PC-3 (cell line): Measurements from ENCODE around the gene PPP1R1B. TPM values are rescaled to one million over a fixed set of nuclear protein-coding genes. Genes with fewer than 3 reads are reported as not detected.
A peak's percentile ranks its signal among the peaks of the same experiment; 100 is the strongest.

Experiments used
- ATAC-seq: fragments of 200-7000 bp; cut with Tn5 transposase; 2 replicates; pipeline ENCODE4 v1.9.1; 2020; ENCODE audit warnings: mild to moderate bottlenecking, moderate library complexity
- BruUV-seq: library from RNA; stranded (reverse); fragments of 400-500 nt; replicated peaks from 2 replicates; lab custom pipeline; 2021; lab: Mats Ljungman, UMichigan
- CTCF ChIA-PET: fragments of 300-600 bp; sonication (Branson Sonifier 250); formaldehyde crosslinking; loops from one replicate; lab custom pipeline; 2022; ENCODE audit warnings: antibody characterized with exemption; lab: Charles Lee
- POLR2A ChIA-PET: fragments of 300-600 bp; sonication (Branson Sonifier 250); formaldehyde crosslinking; loops from one replicate; lab custom pipeline; 2022; ENCODE audit warnings: antibody characterized with exemption; ENCODE audit not compliant: unreplicated experiment; lab: Charles Lee
- DNase-seq: peaks from one replicate; pipeline ENCODE4 v3.0.0-alpha.2; 2015
- H2AFZ ChIP-seq: fragments of 300-600 bp; sonication (generic); 2 replicates; pipeline ENCODE4 v1.6.0; 2016; ENCODE audit warnings: antibody characterized with exemption, low read length
- H3F3A ChIP-seq: fragments of 300-600 bp; sonication (generic); one replicate; pipeline ENCODE4 v1.6.0; 2017; ENCODE audit warnings: antibody characterized with exemption, low read length, control low read depth, mild to moderate bottlenecking; ENCODE audit not compliant: unreplicated experiment
- H3K27ac ChIP-seq: fragments of 300-600 bp; sonication (generic); 2 replicates; pipeline ENCODE4 v1.5.1; 2016; ENCODE audit warnings: mild to moderate bottlenecking, low read length
- H3K27me3 ChIP-seq: fragments of 300-600 bp; sonication (generic); 2 replicates; pipeline ENCODE4 v1.6.1; 2016; ENCODE audit warnings: low read length, mixed read lengths
- H3K36me3 ChIP-seq: fragments of 300-600 bp; sonication (generic); 2 replicates; pipeline ENCODE4 v1.6.1; 2016; ENCODE audit warnings: low read depth, mixed run types, low read length, mixed read lengths
- H3K4me1 ChIP-seq: fragments of 300-600 bp; sonication (generic); 2 replicates; pipeline ENCODE4 v1.5.1; 2016; ENCODE audit warnings: low read length; ENCODE audit not compliant: insufficient read depth
- H3K4me2 ChIP-seq: fragments of 300-600 bp; sonication (generic); 2 replicates; pipeline ENCODE4 v1.6.0; 2016; ENCODE audit warnings: low read length
- H3K4me3 ChIP-seq: fragments of 300-600 bp; sonication (generic); 2 replicates; pipeline ENCODE4 v1.5.1; 2016; ENCODE audit warnings: mild to moderate bottlenecking, low read length, mixed read lengths
- H3K79me2 ChIP-seq: fragments of 300-600 bp; sonication (generic); 2 replicates; pipeline ENCODE4 v1.6.1; 2017; ENCODE audit warnings: low read length, mixed read lengths
- H3K9ac ChIP-seq: fragments of 300-600 bp; sonication (generic); 2 replicates; pipeline ENCODE4 v1.6.0; 2016; ENCODE audit warnings: mild to moderate bottlenecking, low read length
- H3K9me2 ChIP-seq: fragments of 300-600 bp; sonication (generic); replicated peaks from 2 replicates; pipeline ENCODE4 v1.6.1; 2016; ENCODE audit warnings: mixed run types, low read length, mixed read lengths
- H3K9me3 ChIP-seq: fragments of 300-600 bp; sonication (generic); 2 replicates; pipeline ENCODE4 v1.6.1; 2016; ENCODE audit warnings: low read length, mixed read lengths
- H4K20me1 ChIP-seq: fragments of 300-600 bp; sonication (generic); 2 replicates; pipeline ENCODE4 v1.6.1; 2016; ENCODE audit warnings: low read length, mixed read lengths
- EZH2 ChIP-seq: fragments of 300-600 bp; sonication (generic); IDR thresholded peaks from one replicate; pipeline ENCODE4 v1.6.1; 2017; ENCODE audit warnings: antibody characterized with exemption, mild to moderate bottlenecking, low read length; ENCODE audit not compliant: unreplicated experiment
- EZH2phosphoT487 ChIP-seq: fragments of 300-600 bp; sonication (generic); IDR thresholded peaks from 2 replicates; pipeline ENCODE4 v1.6.1; 2018; ENCODE audit warnings: mild to moderate bottlenecking, antibody characterized with exemption, low read length, borderline replicate concordance
- intact Hi-C: fragments of 100-400 bp; cut with micrococcal nuclease; formaldehyde crosslinking; loops from 2 replicates; pipeline ENCODE4 v1.9.0; 2023
- total RNA-seq: library from RNA; depleted of rRNA; stranded (reverse); fragments of >200 nt; gene quantifications from 2 replicates; pipeline ENCODE4 v1.2.3, GENCODE V29; 2014
- TF ChIP-seq, protein P1 (sequence below): fragments of 300-600 bp; sonication (generic); conservative IDR thresholded peaks from 2 replicates; pipeline ENCODE4 v1.5.1; 2017; ENCODE audit warnings: antibody characterized with exemption, low read depth, mild to moderate bottlenecking, low read length

Gene PPP1R1B
- total RNA-seq, 1 experiment from 2014 or later = 3.1 TPM

DNA sequence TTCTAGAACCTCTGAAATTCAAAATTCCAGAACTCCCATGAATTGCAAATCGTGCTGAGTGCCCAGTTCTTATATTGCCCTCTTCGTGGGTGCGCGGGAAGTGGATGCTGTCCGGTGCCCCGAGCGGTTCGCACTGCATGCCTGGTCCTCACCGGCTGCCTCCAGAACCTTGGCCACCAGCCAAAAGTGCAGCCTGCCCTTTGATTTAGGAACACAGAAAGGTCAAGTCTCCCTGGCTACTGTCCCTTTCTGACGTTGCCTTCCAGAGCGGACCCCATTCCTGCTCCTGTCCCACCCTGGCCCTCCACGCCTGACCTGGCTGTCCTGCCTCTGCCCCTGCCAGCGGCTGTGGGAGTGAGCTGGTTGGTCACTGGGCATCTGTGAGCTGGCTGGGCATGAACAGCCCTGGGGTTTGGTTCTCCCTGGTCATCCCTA lies 28.7 kb upstream of the PPP1R1B start:
- intact Hi-C loops = no loop called here
- H3K4me2 ChIP-seq = no peak overlapping the region
- no peak for DNase-seq
- ChIA-PET POLR2A (interaction anchor here (0.6 kb wide), 1 partner anchor 182 kb away, joined by 5 read pairs; no protein-coding TSS in a partner anchor), CTCF (no interaction called here)
- H4K20me1 ChIP-seq = no peaks in the 10 kb centered on the region
- no peaks in the 10 kb centered on the region for H3F3A ChIP-seq
- no peaks in the 10 kb centered on the region for H3K36me3 ChIP-seq
- peaks cover 56% of the 10 kb centered on the region for H3K27me3 ChIP-seq
- TF ChIP-seq, protein P1, sequence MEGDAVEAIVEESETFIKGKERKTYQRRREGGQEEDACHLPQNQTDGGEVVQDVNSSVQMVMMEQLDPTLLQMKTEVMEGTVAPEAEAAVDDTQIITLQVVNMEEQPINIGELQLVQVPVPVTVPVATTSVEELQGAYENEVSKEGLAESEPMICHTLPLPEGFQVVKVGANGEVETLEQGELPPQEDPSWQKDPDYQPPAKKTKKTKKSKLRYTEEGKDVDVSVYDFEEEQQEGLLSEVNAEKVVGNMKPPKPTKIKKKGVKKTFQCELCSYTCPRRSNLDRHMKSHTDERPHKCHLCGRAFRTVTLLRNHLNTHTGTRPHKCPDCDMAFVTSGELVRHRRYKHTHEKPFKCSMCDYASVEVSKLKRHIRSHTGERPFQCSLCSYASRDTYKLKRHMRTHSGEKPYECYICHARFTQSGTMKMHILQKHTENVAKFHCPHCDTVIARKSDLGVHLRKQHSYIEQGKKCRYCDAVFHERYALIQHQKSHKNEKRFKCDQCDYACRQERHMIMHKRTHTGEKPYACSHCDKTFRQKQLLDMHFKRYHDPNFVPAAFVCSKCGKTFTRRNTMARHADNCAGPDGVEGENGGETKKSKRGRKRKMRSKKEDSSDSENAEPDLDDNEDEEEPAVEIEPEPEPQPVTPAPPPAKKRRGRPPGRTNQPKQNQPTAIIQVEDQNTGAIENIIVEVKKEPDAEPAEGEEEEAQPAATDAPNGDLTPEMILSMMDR = no peak
- TF ChIP-seq EZH2phosphoT487 (no peak), EZH2 (no peak)
- no peak overlapping the region for H3K27ac ChIP-seq
- no peak overlapping the region for H2AFZ ChIP-seq
- BruUV-seq = no TSS peak
- no peaks in the 10 kb centered on the region for H3K4me1 ChIP-seq
- no peaks in the 10 kb centered on the region for H3K9me3 ChIP-seq
- H3K4me3 ChIP-seq = no peak overlapping the region
- H3K79me2 ChIP-seq = no peaks in the 10 kb centered on the region
- no peak for ATAC-seq
- no peaks in the 10 kb centered on the region for H3K9me2 ChIP-seq
- no peak overlapping the region for H3K9ac ChIP-seq

DNA sequence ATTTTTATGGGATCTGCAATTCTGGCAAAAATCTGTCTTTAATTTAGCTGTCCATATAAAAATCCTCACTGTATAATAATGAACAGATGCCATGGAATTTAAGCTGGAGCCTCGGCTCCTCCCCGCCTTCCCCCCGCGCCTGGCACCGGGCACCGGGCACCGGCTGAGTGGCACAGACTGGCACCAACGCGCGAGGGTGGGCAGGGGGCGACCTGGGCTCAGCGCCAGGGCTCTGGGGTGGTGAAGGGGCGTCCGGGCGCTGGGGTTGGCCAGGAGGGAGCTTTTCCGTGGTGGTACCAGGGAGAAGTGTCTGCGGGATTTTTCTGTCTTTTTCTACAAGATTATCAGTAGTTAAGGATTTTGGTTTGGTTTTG lies 28.1 kb upstream of the PPP1R1B start:
- no peaks in the 10 kb centered on the region for H3K9me3 ChIP-seq
- no peak for ATAC-seq
- no peaks in the 10 kb centered on the region for H3K9me2 ChIP-seq
- H2AFZ ChIP-seq = no peak overlapping the region
- POLR2A ChIA-PET = no interaction called here
- H3F3A ChIP-seq = no peaks in the 10 kb centered on the region
- H3K27me3 ChIP-seq = peaks cover 62% of the 10 kb centered on the region
- CTCF ChIA-PET = interaction anchor here (0.8 kb wide), 1 partner anchor 23 kb away, joined by 3 read pairs; no protein-coding TSS in a partner anchor
- no peaks in the 10 kb centered on the region for H3K4me1 ChIP-seq
- H3K4me3 ChIP-seq = no peak overlapping the region
- H3K4me2 ChIP-seq = peak overlapping the region; percentile 46; the same call in 1 of the 2 replicates
- TF ChIP-seq EZH2phosphoT487 = no peak
- TF ChIP-seq EZH2 = peak; percentile 92
- no TSS peak for BruUV-seq
- DNase-seq = no peak
- no peak overlapping the region for H3K27ac ChIP-seq
- no peaks in the 10 kb centered on the region for H3K79me2 ChIP-seq
- H3K36me3 ChIP-seq = no peaks in the 10 kb centered on the region
- intact Hi-C loops = no loop called here
- H4K20me1 ChIP-seq = no peaks in the 10 kb centered on the region
- no peak overlapping the region for H3K9ac ChIP-seq

DNA sequence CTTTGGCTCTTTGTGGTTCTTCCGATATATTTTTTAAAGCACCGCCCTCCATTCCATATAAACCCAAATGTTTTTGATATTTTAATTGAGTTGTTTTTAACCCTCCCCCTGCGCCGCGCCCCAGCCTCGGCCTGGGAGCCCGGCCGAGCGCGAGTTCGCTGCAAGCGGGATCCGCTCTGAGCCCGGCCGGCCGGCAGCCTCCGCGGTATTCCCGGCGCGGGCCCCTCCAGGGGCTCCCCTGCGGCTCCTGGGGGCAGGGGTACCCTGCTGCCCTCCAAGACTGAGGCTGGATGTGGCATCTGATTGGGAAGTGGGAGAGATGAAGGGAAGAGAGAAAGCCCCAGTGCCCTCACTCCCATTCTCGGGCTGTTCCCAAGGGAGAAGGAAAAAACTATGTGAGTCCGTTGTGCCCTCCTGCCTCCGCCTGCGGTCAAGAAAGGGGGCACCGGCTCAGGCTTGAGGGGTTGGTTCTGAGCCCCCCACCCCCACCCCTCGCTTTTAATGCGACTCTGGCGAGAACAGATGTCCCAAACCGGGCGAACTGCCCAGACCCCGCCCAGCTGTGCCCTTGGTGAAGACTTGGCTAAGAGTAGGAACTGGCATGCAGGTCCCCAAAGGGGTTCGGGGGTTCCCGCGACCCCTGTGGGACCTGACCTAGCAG lies 27.6 kb upstream of the PPP1R1B start:
- no peaks in the 10 kb centered on the region for H4K20me1 ChIP-seq
- no peaks in the 10 kb centered on the region for H3K79me2 ChIP-seq
- H3K9me2 ChIP-seq = no peaks in the 10 kb centered on the region
- H3K4me2 ChIP-seq = peak overlapping the region; percentile 46; the same call in 1 of the 2 replicates
- no TSS peak for BruUV-seq
- H3K27me3 ChIP-seq = peaks cover 67% of the 10 kb centered on the region
- no peak for DNase-seq
- no peak overlapping the region for H3K4me3 ChIP-seq
- H3K27ac ChIP-seq = no peak overlapping the region
- no peaks in the 10 kb centered on the region for H3F3A ChIP-seq
- H3K9ac ChIP-seq = no peak overlapping the region
- ChIA-PET CTCF (interaction anchor here (0.8 kb wide), 1 partner anchor 23 kb away, joined by 3 read pairs; no protein-coding TSS in a partner anchor), POLR2A (no interaction called here)
- H3K4me1 ChIP-seq = no peaks in the 10 kb centered on the region
- no peak for ATAC-seq
- H3K9me3 ChIP-seq = no peaks in the 10 kb centered on the region
- TF ChIP-seq, protein P1 = no peak
- peak; percentile 77 for TF ChIP-seq EZH2
- no peak; the same call in 1 of the 2 replicates for TF ChIP-seq EZH2phosphoT487
- no peak overlapping the region for H2AFZ ChIP-seq
- H3K36me3 ChIP-seq = no peaks in the 10 kb centered on the region
- intact Hi-C loops = no loop called here
